A673 (cell line): ENCODE data around the gene AIF1.

Experiments
- CTCF ChIP-seq: fragments of 300-800, 200-600 bp; sonication (generic); conservative IDR thresholded peaks from 2 replicates; pipeline ENCODE4 v1.5.1; 2017; ENCODE audit warnings: low read depth, mild to moderate bottlenecking, antibody characterized with exemption, low read length, moderate library complexity, mixed read lengths
- EZH2 ChIP-seq: fragments of 200-600 bp; sonication (generic); IDR thresholded peaks from 2 replicates; pipeline ENCODE4 v1.6.1; 2017; ENCODE audit warnings: borderline replicate concordance, low read depth, mild to moderate bottlenecking, mixed read lengths, antibody characterized with exemption, low read length; ENCODE audit not compliant: poor library complexity, severe bottlenecking

- no peak for TF ChIP-seq CTCF
- TF ChIP-seq EZH2, result no peak
Observed at GRCh38 chr6:31639043-31639442, 24.0 kb downstream of the AIF1 start.
